Chondrocyte (in vitro differentiated cells): ENCODE results near the gene MYCT1. TPM values are rescaled to one million over a fixed set of nuclear protein-coding genes. Genes with fewer than 3 reads are reported as not detected.

Experiments used
- DNase-seq: peaks from one replicate; pipeline ENCODE4 v3.0.0; 2021; ENCODE audit warnings: mixed read lengths, low spot score
- H3K27ac Mint-ChIP-seq: one replicate; pipeline ENCODE4 v1.8.0; 2021; ENCODE audit warnings: mild to moderate bottlenecking, moderate library complexity, mixed read lengths; ENCODE audit not compliant: unreplicated experiment
- H3K27me3 Mint-ChIP-seq: 2 replicates; pipeline ENCODE4 v1.8.0; 2021; ENCODE audit warnings: low read depth, mixed read lengths
- H3K36me3 Mint-ChIP-seq: 2 replicates; pipeline ENCODE4 v1.8.0; 2021; ENCODE audit warnings: low read depth, mixed read lengths
- H3K4me1 Mint-ChIP-seq: 2 replicates; pipeline ENCODE4 v1.8.0; 2021; ENCODE audit warnings: low read depth, mild to moderate bottlenecking, mixed read lengths
- H3K4me3 Mint-ChIP-seq: one replicate; pipeline ENCODE4 v1.8.0; 2021; ENCODE audit warnings: mild to moderate bottlenecking, moderate library complexity, mixed read lengths; ENCODE audit not compliant: unreplicated experiment
- H3K9me3 Mint-ChIP-seq: 2 replicates; pipeline ENCODE4 v1.8.0; 2021; ENCODE audit warnings: low read depth, mixed read lengths
- total RNA-seq: library from RNA; stranded (reverse); gene quantifications from 3 replicates; pipeline ENCODE4 v1.2.1, GENCODE V29; 2021
- TF ChIP-seq, protein P1 (sequence below): fragments of 200-600 bp; sonication (generic); IDR thresholded peaks from 2 replicates; pipeline ENCODE4 v1.5.0; 2021; ENCODE audit warnings: antibody characterized with exemption, mild to moderate bottlenecking, moderate library complexity

The MYCT1 gene
- total RNA-seq, 1 donor from 2014 or later: not detected

DNA sequence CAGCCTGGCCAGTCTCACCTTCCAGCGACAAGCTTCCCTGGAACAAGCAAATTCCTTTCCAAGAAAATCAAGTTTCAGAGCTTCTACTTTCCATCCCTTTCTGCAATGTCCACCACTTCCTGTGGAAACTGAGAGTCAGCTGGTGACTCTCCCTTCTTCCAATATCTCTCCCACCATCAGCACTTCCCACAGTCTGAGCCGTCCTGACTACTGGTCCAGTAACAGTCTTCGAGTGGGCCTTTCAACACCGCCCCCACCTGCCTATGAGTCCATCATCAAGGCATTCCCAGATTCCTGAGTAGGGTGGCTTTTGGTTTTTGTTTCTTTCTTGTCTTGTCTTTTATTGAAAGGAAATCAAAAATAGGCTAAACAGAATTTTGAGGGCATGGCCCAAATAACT, 24.3 kb downstream of the MYCT1 start:
- Mint-ChIP-seq H3K9me3 (no peaks in the 10 kb centered on the region), H3K4me3 (no peak overlapping the region), H3K27me3 (peaks cover 2% of the 10 kb centered on the region), H3K4me1 (no peaks in the 10 kb centered on the region), H3K27ac (no peak overlapping the region), H3K36me3 (no peaks in the 10 kb centered on the region)
- TF ChIP-seq, protein P1, sequence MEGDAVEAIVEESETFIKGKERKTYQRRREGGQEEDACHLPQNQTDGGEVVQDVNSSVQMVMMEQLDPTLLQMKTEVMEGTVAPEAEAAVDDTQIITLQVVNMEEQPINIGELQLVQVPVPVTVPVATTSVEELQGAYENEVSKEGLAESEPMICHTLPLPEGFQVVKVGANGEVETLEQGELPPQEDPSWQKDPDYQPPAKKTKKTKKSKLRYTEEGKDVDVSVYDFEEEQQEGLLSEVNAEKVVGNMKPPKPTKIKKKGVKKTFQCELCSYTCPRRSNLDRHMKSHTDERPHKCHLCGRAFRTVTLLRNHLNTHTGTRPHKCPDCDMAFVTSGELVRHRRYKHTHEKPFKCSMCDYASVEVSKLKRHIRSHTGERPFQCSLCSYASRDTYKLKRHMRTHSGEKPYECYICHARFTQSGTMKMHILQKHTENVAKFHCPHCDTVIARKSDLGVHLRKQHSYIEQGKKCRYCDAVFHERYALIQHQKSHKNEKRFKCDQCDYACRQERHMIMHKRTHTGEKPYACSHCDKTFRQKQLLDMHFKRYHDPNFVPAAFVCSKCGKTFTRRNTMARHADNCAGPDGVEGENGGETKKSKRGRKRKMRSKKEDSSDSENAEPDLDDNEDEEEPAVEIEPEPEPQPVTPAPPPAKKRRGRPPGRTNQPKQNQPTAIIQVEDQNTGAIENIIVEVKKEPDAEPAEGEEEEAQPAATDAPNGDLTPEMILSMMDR: no peak
- no peak for DNase-seq

DNA sequence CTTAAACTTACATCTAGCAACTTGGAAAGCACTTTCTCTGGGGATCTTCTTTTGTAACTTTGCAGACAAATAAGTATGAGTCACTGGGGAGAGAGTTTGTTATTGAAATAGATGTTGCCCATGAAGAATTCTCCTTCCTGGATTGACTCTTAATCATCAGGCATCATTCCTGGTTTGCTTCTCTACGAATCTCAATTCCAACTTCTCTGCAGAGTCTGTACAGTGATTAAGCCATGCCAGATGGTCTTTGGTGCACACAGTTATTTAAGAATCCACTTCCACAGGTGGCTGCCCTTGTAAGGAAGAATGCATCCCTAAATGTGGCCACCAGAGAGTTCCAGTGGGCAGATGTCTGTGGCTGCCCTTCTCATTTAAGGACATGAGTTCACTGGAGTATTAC, 25.7 kb downstream of the MYCT1 start:
- Mint-ChIP-seq H3K4me3 (no peak overlapping the region), H3K9me3 (no peaks in the 10 kb centered on the region), H3K36me3 (no peaks in the 10 kb centered on the region), H3K4me1 (no peaks in the 10 kb centered on the region), H3K27me3 (no peaks in the 10 kb centered on the region), H3K27ac (no peak overlapping the region)
- TF ChIP-seq, protein P1: no peak
- DNase-seq: no peak

DNA sequence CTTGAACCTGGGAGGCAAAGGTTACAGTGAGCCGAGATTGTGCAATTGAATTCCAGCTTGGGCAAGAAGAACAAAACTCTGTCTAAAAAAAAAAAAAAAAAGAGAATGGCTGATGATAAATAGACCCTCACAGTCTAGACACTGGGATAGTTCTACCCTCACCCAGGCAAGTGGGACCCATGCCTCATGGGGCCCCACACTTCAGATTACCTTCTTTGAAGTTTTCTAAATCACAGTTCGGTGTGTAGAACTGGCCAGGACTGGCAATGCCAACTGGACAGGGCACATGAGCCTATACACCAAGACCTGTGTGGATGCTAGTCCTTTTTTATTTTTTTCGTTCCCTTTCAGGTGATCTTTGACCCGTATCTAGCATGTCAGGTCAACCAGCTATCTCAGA, 28.6 kb downstream of the MYCT1 start:
- H3K36me3 Mint-ChIP-seq: no peaks in the 10 kb centered on the region
- peaks cover 4% of the 10 kb centered on the region for H3K27me3 Mint-ChIP-seq
- no peaks in the 10 kb centered on the region for H3K4me1 Mint-ChIP-seq
- H3K27ac Mint-ChIP-seq: no peak overlapping the region
- TF ChIP-seq, protein P1: no peak
- no peaks in the 10 kb centered on the region for H3K9me3 Mint-ChIP-seq
- DNase-seq: no peak
- no peak overlapping the region for H3K4me3 Mint-ChIP-seq

DNA sequence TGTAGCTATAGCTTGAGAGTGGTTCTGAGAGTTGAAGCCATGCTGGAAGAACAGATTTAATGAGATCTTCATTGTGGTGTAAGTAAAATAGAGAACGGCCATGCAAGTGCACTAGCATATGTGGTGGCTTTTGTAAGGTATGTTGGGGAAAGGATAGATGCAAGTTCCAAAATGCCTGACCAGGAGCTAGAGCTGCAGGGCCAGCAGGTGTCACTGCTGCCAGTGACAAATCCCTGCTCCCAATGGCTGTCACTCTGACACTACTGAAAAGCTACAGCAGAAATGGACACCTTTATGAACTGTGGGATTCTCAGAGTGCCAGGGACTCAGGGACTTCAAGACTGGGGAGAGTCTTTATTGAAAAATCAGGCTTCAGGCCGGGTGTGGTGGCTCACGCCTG, 29.8 kb downstream of the MYCT1 start:
- Mint-ChIP-seq H3K36me3 (no peaks in the 10 kb centered on the region), H3K4me1 (no peaks in the 10 kb centered on the region)
- TF ChIP-seq, protein P1: no peak

DNA sequence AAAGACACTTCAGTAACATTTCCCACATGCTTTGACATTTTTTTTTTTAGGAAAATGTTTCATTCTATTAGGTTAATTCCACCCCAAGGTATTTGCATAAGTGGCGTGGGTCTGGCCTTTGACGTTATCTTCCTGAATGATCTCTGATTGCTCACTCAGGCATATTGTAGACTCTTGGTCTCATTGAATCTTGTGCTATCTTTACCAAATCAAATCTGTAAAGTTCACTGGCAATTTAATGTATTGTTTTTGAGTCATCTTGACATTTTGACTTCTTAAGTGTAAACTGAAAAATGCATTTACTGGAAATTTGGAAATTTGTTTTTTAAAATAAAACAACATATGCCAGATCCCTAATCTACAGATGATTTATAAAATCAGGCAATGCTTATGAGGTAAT, 36.9 kb downstream of the MYCT1 start:
- TF ChIP-seq, protein P1: no peak
- Mint-ChIP-seq H3K27ac (no peak overlapping the region), H3K9me3 (peaks cover 7% of the 10 kb centered on the region), H3K36me3 (no peaks in the 10 kb centered on the region), H3K4me1 (no peaks in the 10 kb centered on the region), H3K4me3 (no peak overlapping the region), H3K27me3 (peaks cover 12% of the 10 kb centered on the region)
- no peak for DNase-seq

More for the DNA sequence above, 29.8 kb downstream of the MYCT1 start:
- Mint-ChIP-seq H3K27ac (no peak overlapping the region), H3K4me3 (no peak overlapping the region), H3K27me3 (peaks cover 4% of the 10 kb centered on the region), H3K9me3 (peaks cover 5% of the 10 kb centered on the region)
- no peak for DNase-seq
